AG04449 (cell line): ENCODE data around the gene SPIN1.

ENCODE experiments used
- CTCF ChIA-PET: fragments of 350-600 bp; formaldehyde crosslinking; extraction: SDS; loops from one replicate; lab custom pipeline; 2021; ENCODE audit warnings: antibody characterized with exemption; lab: Yijun Ruan, JAX
- POLR2A ChIA-PET: fragments of 400-600, 350-600 bp; formaldehyde crosslinking; extraction: SDS; loops from one replicate; lab custom pipeline; 2020; ENCODE audit warnings: antibody characterized with exemption, inconsistent platforms; lab: Yijun Ruan, JAX
- DNase-seq: peaks from one replicate; pipeline ENCODE4 v3.0.0-alpha.2; 2010; ENCODE audit warnings: low read depth, low spot score
- H3K4me3 ChIP-seq: 2 replicates; pipeline ENCODE4 v1.5.1; 2011; ENCODE audit warnings: low read depth, mild to moderate bottlenecking, control low read depth, low read length
- CTCF ChIP-seq: IDR thresholded peaks from one replicate; pipeline ENCODE4 v1.5.1; 2011; ENCODE audit warnings: mild to moderate bottlenecking, moderate library complexity, low read length, control low read depth, inconsistent platforms; ENCODE audit not compliant: insufficient read depth; ENCODE audit errors: missing control alignments

SPIN1 gene

DNA sequence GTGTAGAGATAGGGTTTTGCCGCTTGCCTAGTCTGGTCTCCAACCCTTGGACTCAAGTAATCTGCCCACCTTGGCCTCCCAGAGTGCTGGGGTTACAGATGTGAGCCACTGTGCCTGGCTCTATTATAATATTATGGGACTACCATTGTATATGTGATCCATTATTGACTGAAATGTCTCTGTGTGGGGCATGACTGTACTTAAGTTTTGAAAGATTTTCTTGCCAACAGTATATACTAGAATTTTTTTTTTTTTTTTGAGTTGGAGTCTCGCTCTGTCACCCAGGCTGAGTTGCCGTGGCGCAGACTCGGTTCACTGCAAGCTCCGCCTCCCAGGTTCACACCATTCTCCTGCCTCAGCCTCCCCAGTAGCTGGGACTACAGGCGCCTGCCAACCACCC, 17.8 kb downstream of the SPIN1 start:
- ChIA-PET POLR2A (no interaction called here), CTCF (no interaction called here)
- H3K4me3 ChIP-seq, result no peak overlapping the region
- no peak for TF ChIP-seq CTCF
- no peak for DNase-seq

DNA sequence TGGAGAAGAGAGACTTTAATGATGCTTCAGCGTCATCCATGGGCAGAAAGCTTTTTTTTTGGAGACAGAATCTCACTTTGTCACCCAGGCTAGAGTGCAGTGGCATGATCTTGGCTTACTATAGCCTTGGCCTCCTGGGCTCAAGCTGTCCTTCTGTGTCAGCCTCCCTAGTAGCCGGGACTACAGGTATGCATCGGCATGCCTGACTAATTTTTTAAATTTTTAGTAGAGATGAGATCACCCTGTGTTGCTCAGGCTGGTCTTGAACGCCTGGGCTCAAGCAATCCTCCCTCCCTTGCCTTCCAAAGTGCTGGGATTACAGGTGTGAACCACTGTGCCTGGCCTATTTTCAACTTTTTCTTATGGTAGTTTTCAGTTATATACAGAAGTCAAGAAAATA, 23.2 kb downstream of the SPIN1 start:
- DNase-seq, result no peak
- CTCF ChIA-PET, result no interaction called here
- H3K4me3 ChIP-seq, result no peak overlapping the region
- no peak for TF ChIP-seq CTCF
- POLR2A ChIA-PET, result no interaction called here

DNA sequence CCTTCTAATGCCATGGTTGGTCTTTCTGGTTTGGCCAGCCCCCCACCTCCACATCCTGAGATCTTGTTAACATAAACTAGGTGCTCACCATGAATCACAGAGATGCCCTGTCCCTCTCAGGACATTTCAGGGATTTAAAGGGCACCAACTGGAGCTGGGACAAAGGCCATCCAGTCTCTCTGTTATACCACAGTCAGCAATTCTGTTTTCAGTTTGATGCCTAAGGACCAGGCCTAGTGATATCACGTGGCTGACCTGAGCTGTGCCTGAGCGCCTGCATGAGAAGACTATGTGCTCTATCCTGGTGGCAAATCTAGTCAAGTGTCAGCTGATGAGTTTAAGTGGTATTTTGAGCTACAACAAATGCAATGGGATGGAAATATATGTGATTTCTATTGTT, 26.1 kb downstream of the SPIN1 start:
- no peak for TF ChIP-seq CTCF
- no peak overlapping the region for H3K4me3 ChIP-seq
- no peak for DNase-seq
- CTCF ChIA-PET, result no interaction called here
- POLR2A ChIA-PET, result no interaction called here

- CTCF ChIA-PET, result no interaction called here
- POLR2A ChIA-PET, result no interaction called here
- no peak for DNase-seq
- H3K4me3 ChIP-seq, result no peak overlapping the region
- TF ChIP-seq CTCF, result no peak
These were observed 29.8 kb downstream of the SPIN1 start for GRCh38 chr9:88418025-88418424.

DNA sequence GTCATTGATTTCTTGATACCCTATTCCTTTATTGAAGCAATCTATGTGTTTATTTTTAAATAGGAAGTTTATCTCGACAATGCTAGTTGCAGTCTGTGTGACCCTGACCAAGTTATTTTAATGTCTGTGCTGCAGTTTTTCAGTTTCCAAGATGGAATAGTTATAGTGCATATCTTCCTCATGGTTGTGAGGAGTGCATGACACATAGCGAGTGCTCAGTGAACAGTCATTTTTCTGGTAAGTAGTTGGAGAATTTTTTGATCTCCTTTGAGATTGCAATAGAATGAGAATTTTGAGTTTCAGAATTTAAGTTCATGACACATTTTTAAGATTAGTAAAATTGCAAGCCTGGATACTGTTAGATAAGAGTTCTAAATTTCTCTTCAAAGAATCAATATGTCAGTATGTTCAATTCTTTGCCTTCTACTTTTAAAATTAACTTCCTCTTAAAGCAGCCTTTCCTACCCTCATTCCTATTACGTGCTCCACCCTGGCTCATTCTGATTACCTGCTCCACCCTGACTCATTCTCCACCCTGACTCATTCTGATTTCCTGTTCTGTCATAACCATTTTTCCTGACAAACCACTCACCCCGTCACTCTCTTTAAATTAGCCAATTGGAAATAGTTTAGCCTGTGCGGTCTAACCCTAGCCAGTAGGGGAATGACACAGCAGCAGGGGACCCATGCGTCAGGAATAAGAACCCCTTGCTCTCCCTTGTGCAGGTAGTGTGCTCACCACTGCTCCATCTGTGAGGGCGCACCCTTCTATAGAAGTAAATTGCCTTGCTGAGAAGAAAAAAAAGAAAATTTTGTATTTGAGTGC, 30.7 kb downstream of the SPIN1 start:
- ChIA-PET CTCF (no interaction called here), POLR2A (no interaction called here)
- no peak overlapping the region for H3K4me3 ChIP-seq
- TF ChIP-seq CTCF, result no peak
- no peak for DNase-seq

- POLR2A ChIA-PET, result no interaction called here
- CTCF ChIA-PET, result no interaction called here
- DNase-seq, result no peak
- no peak overlapping the region for H3K4me3 ChIP-seq
- no peak for TF ChIP-seq CTCF
These were observed 32.0 kb downstream of the SPIN1 start for GRCh38 chr9:88420227-88420626.
